Esophagus muscularis mucosa (tissue), 4 donors: ENCODE data around the gene SND1. TPM values are rescaled to one million over a fixed set of nuclear protein-coding genes. Genes with fewer than 3 reads are reported as not detected.

ENCODE experiments used
- DNase-seq: peaks from one replicate; pipeline ENCODE4 v3.0.0-alpha.2; 2017; ENCODE audit errors: extremely low spot score
- H3K27ac ChIP-seq, 4 donors: fragments of 200-600 bp; sonication (generic); replicated peaks in 1 of 4; 1 replicate in 3 of 4; 2 replicates in 1 of 4; pipeline ENCODE4 v1.5.1; 2016 to 2019; ENCODE audit warnings: mild to moderate bottlenecking in 1 of 4
- H3K27me3 ChIP-seq, 4 donors: fragments of 200-600 bp; sonication (generic); one replicate each; pipeline versions ENCODE4 v1.5.1 to v1.6.0; 2016 to 2019
- H3K36me3 ChIP-seq, 4 donors: fragments of 200-600 bp; sonication (generic); one replicate each; pipeline ENCODE4 v1.5.1; 2016 to 2019
- H3K4me1 ChIP-seq, 4 donors: fragments of 200-600 bp; sonication (generic); one replicate each; pipeline ENCODE4 v1.5.1; 2016 to 2019
- H3K4me3 ChIP-seq, 4 donors: fragments of 200-600 bp; sonication (generic); 1 replicate in 2 of 4; 2 replicates in 2 of 4; pipeline ENCODE4 v1.5.1; 2016 to 2019; ENCODE audit warnings: mild to moderate bottlenecking in 4 of 4, moderate library complexity in 1 of 4
- H3K9me3 ChIP-seq, 4 donors: fragments of 200-600 bp; sonication (generic); 1 replicate in 3 of 4; 2 replicates in 1 of 4; pipeline ENCODE4 v1.5.1; 2016 to 2019
- CTCF ChIP-seq, 3 experiments: fragments of 200-600 bp in 2 of 3; fragments of 450-650 bp in 1 of 3; sonication (generic) in 2 of 3; IDR thresholded peaks; one replicate each; pipeline ENCODE4 v1.5.1; 2017 to 2019; ENCODE audit warnings: antibody characterized with exemption in 3 of 3, mild to moderate bottlenecking in 2 of 3, moderate library complexity in 1 of 3
- EP300 ChIP-seq: sonication (generic); formaldehyde crosslinking; IDR thresholded peaks from one replicate; pipeline ENCODE4 v1.6.1; 2017; ENCODE audit warnings: antibody characterized with exemption
- POLR2A ChIP-seq: fragments of 450-650 bp; IDR thresholded peaks from one replicate; pipeline ENCODE4 v1.6.1; 2017; ENCODE audit warnings: antibody characterized with exemption, moderate library complexity, mild to moderate bottlenecking, low read depth
- POLR2AphosphoS5 ChIP-seq, 2 donors: sonication (generic); formaldehyde crosslinking; IDR thresholded peaks; one replicate each; pipeline ENCODE4 v1.6.1; 2017; ENCODE audit warnings: antibody characterized with exemption in 2 of 2
- WGBS: methylation state at CpG from one replicate; pipeline ENCODE4 v1.1.5; 2018; 5-methylcytosine and 5-hydroxymethylcytosine counted together
- intact Hi-C: fragments of 100-400 bp; cut with DNase I; formaldehyde crosslinking; loops from one replicate; pipeline ENCODE4 v1.15.1; 2023
- total RNA-seq, 4 donors: library from RNA; depleted of rRNA; stranded (reverse); fragments of >200 nt; gene quantifications; one replicate each; pipeline versions ENCODE4 v1.1.0 to v1.2.1, GENCODE V29; 2016

SND1 gene
- total RNA-seq, 4 donors from 2014 or later = 71.4 to 91.2 (median 81.3) TPM

- WGBS = 86% methylated on average over 5 of the region's 5 CpGs
- peaks cover 0 to 19% (median 12%) of the 10 kb centered on the region in 4 donors for H3K4me1 ChIP-seq
These were observed 301.7 kb downstream of the SND1 start for GRCh38 chr7:127953423-127954356.

DNA sequence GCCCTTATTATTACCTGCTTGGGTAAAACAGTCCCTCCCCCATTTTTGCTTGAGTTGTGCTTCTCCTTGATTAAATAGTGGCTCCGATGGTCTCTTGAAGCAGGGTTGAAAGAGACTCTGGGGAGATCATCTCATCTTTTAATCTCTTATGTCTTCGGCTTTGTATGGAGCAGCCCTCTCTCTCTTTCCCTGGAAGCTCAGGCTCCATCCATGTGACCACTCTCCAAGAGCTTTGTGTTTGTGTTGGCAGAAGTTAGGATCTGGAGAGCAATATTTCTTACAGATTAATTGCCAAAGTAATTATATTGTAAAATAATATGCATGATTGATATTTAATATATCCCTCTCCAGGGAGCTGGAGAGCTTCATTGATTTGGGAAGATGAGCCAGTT lies 302.4 kb downstream of the SND1 start:
- WGBS = 69% methylated on average over 2 of the region's 2 CpGs
- intact Hi-C loops = no loop called here
- no peak for DNase-seq
- H3K4me3 ChIP-seq = no peak overlapping the region
- no peaks in the 10 kb centered on the region for H3K36me3 ChIP-seq
- H3K27ac ChIP-seq = no peak overlapping the region
- no peaks in the 10 kb centered on the region for H3K9me3 ChIP-seq
- no peaks in the 10 kb centered on the region for H3K27me3 ChIP-seq
- peaks cover 0 to 18% (median 9%) of the 10 kb centered on the region in 4 donors for H3K4me1 ChIP-seq
- no peak for TF ChIP-seq POLR2AphosphoS5 (IDR thresholded peaks at IDR 0.05)
- no peak for TF ChIP-seq CTCF (IDR thresholded peaks at IDR 0.05)
- TF ChIP-seq EP300 = no peak
- no peak for TF ChIP-seq POLR2A

More at GRCh38 chr7:127953423-127954356, 301.7 kb downstream of the SND1 start:
- H3K4me3 ChIP-seq = no peak overlapping the region
- no peaks in the 10 kb centered on the region for H3K36me3 ChIP-seq
- TF ChIP-seq EP300 = no peak
- TF ChIP-seq POLR2AphosphoS5 (IDR thresholded peaks at IDR 0.05) = no peak
- TF ChIP-seq POLR2A = no peak
- no peak for TF ChIP-seq CTCF (IDR thresholded peaks at IDR 0.05)
- H3K9me3 ChIP-seq = no peaks in the 10 kb centered on the region
- H3K27ac ChIP-seq = no peak overlapping the region
- intact Hi-C loops = no loop called here
- no peak for DNase-seq
- no peaks in the 10 kb centered on the region for H3K27me3 ChIP-seq

DNA sequence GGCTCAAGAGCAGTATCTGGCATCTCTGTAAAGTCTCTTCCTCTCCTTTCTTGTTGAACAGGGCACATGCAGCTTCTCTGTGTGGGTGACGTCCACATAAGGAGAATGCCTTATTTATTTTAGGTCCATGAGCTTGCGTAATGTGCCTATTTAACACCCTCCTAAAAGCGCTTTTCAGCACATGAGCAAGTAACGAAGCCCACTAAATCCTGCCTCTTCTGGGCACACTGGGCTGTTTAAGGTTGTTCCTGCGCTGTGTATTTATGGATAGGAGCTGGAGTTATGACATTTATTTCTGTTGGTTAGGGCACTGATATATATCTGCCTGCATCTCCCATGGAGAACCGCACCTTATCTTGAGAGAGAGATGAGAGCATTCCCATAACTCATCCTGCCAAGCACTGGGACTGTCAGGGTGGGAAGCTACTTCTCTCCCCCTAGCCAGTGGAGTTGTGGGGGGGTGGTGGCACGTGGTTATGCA lies 303.1 kb downstream of the SND1 start:
- Histone ChIP-seq H3K9me3 (no peaks in the 10 kb centered on the region), H3K27me3 (no peaks in the 10 kb centered on the region), H3K36me3 (no peaks in the 10 kb centered on the region), H3K4me3 (no peak overlapping the region), H3K27ac (no peak overlapping the region), H3K4me1 (peaks cover 0 to 12% (median 8%) of the 10 kb centered on the region in 4 donors)
- TF ChIP-seq CTCF (IDR thresholded peaks at IDR 0.05) (no peak), EP300 (no peak)
- no peak for DNase-seq
- WGBS = 95% methylated on average over 7 of the region's 7 CpGs
- intact Hi-C loops = no loop called here

DNA sequence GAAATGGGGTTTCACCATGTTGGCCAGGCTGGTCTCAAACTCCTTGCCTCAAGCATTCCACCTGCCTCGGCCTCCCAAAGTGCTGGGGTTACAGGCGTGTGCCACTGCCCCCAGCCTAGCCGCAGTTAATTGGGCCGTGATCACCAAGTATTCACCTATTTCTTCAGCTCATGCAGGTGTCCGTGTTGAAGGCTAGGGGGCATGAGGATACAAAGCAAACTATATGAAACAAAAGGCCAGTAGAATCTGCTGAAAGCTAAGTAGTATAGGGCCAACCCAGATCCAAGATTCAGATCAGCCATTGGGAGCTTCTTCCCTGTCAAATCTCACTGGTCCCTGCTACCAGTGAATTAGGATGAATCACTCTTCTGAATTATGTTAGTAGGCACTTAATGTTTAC lies 305.9 kb downstream of the SND1 start:
- TF ChIP-seq POLR2A (no peak), POLR2AphosphoS5 (IDR thresholded peaks at IDR 0.05) (no peak), CTCF (IDR thresholded peaks at IDR 0.05) (no peak), EP300 (no peak)
- intact Hi-C loops = no loop called here
- H3K9me3 ChIP-seq = no peaks in the 10 kb centered on the region
- H3K4me3 ChIP-seq = no peak overlapping the region
- H3K27ac ChIP-seq = no peak overlapping the region
- no peaks in the 10 kb centered on the region for H3K27me3 ChIP-seq
- H3K36me3 ChIP-seq = no peaks in the 10 kb centered on the region
- 91% methylated on average over 5 of the region's 5 CpGs for WGBS
- H3K4me1 ChIP-seq = peaks cover 0 to 12% (median 8%) of the 10 kb centered on the region in 4 donors
- no peak for DNase-seq
